Right kidney (tissue), 1 donor: ENCODE results near the gene TMEM161A.
"Not testable (repeated sequence)": the region's sequence is repeated elsewhere in the genome, so short reads cannot be mapped to it uniquely, and the experiment has no call there.

ENCODE experiments used
- DNase-seq: peaks from one replicate; pipeline ENCODE4 v3.0.0-alpha.2; 2016

TMEM161A gene

GRCh38 chr19:19122902-19123301, 15.4 kb downstream of the TMEM161A start:
- DNase-seq: no peak

- no peak for DNase-seq
Measured at GRCh38 chr19:19121371-19121770, 16.9 kb downstream of the TMEM161A start.

DNA sequence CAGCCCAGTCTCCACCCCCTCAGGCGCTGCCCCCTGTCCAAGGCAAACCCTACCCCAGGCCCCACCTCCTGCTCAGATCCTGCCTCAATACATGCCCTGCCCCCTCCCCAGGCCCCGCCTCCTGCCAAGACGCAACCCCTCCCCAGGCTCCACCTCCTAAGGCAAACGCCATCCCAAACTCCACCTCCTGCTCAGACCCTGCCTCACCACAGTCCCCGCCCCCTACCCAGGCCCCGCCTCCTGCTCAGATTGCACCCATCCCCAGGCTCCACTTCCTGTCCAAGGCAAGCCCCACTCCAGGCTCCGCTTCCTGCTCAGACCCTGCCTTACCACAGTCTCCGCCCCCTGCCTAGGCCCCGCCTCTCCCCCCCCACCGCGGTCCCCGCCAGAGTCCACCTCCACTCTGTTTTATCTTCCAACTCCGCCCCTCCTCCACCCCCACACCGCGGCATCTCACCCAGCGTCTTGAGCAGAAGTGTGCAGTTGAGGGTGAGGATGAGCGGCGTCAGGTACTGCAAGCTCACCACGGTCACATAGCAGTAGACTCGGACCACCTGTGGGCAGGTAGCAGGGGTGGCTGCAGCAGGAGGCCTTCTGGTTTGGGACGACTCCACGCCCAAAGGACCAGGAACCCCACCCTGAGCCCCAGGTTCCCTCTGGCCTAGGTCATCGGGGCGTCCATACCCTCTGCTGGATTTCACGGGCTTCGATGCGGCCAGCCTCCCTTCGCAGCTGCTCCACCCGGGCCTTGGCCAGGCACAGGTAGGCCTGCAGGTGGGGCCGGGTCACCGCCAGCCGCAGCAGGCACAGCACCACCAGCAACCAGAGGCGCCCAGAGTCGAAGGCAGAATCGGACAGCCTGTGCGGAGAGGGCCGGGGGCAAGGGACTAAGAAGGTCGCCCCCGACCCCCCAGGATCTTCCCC, 17.7 kb downstream of the TMEM161A start:
- no peak for DNase-seq

DNA sequence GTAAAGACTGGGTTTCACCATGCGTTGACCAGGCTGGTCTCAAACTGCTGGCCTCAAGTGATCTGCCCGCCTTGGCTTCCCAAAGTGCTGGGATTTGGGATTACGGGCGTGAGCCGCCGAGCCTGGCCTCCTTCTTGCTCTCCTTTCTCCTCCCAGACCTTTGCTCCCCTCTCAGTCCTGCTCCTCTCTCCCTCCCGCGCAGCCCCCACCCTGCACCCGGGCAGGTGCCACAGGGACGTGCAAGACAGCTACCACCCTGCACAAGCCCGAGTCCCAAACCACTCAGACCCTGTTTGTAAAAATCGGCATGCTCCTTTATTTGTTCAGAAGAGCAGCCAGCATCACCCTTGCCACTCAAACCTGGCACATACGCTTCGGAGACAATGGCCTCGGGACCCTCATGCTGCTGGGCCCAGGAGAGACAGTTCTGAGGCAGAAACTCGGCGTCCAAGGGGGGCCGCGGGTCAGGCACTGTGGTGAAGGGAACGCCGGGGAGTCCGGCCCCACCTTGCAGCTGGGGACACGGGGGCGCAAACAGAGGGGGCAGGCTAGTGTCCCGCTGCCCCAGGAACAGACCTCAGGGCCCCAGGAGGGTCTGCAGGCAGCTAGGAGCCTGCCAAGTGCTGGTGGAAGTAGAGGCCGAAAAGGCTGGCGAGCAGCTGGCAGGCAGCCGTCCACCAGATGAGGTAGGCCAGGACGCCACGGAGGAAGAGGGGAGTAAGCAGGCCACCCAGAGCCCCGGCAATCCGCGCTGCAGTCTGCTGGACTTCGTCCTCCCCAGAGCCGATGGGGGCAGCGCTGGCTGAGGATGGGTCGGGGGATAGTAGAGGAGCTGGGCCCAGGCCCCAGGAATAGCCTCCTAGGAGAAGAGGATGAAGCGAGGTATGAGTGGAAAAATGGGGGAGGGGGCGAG, 18.7 kb downstream of the TMEM161A start:
- DNase-seq: no peak

- DNase-seq: no peak
Measured at GRCh38 chr19:19115954-19116353, 22.3 kb downstream of the TMEM161A start.

DNA sequence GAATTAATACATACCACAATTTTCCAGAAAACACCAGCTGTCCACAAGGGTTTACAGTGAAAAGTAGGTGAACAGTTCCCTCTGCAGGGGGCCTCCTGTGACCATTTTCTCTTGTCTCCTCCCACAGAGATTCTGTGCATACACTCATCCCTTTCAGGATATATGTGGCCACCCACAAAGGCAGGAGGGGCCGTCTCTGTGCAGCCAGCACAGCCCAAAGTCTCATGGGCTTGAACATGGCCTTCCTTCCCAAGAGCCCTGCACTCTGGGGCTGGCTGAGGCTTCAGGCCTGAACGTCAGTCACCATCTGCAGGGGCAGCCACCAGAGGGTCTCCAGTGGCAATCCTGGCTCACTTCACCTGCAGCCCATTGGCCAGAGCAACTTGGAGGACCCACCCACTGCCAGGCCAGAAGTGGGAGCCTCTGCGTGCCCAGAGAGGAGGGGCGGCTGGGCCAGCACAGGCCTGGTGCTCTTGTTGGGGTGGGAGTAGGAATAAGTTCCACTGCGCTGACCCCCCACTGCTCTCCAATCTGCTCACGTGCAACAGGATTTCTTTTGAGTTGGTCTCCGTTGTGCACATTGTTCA, 25.1 kb downstream of the TMEM161A start:
- peak; percentile 49 for DNase-seq

DNA sequence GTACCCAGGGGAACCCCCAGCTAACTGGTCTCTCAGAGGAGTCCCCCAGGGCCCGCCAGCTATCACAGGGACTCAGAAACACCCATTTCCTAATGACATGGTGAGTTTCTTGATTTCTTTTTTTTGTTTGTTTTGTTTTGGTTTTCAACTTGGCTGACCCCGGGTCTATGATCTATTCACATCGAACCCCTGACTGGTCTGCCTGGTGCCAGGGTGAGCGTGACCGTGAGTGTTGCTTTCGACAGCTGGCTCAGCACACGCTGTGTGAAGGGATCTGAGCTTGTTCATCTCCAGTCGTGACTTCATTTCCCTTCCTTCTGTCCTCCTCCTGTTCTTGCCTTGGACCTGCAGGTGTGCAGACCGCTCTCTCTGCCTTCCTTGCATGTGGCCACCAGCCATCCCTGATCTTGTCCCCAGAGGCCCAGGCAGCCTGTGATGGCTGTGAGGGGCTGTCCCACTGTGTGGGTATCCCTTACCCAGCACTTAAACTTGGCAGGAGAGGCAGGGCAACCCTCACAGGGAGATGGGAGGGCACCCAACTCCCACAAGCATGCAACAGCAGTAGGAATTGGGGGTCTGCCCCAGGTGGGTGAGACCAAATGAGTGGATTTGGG, 26.2 kb downstream of the TMEM161A start:
- no peak for DNase-seq

- no peak for DNase-seq
Measured at GRCh38 chr19:19111136-19111835, 27.0 kb downstream of the TMEM161A start.

DNA sequence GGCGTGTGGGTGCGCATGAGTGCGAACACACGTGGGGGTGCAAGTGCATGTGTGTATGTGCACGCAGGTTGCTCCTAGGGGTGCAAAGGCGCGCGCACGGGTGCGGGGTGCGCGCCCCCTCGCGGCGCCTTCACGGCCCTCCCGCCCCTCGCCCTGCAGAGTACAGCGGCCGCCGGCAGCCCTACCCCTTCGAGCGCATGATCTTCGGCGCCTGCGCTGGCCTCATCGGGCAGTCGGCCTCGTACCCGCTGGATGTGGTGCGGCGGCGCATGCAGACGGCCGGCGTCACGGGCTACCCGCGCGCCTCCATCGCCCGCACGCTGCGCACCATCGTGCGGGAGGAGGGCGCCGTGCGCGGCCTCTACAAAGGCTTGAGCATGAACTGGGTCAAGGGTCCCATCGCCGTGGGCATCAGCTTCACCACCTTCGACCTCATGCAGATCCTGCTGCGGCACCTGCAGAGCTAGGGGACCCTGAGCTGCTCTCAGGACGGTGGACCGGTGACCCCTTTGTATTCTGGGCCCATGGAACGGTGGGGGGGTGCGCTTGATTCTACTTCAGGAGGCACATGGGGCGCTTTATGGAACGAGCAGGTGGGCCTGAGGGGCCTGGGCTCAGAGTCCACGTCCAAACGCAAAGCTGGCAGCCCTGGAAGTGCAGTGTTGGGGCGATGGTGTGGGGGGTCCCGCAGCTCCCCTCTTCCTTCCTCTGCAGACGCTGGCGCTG, 27.7 kb downstream of the TMEM161A start:
- peak; percentile 72 for DNase-seq

DNA sequence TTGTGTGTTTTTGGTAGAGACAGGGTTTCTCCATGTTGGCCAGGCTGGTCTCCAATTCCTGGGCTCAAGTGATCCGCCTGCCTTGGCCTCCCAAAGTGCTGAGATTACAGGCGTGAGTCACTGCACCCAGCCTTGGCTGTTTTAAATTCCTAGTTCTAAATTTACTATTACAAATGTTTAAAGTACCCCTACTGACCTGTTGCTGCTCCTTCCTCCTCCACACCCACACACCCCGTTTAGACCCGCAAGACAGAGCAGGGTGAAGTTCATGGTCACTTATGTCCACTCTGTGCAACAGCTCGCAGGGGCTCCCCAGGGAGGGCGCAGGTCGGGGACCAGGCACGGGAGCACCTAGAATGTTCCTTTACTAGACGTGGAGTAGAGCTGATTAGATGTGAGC, 28.7 kb downstream of the TMEM161A start:
- no peak for DNase-seq

GRCh38 chr19:19107654-19108053, 30.6 kb downstream of the TMEM161A start:
- no peak for DNase-seq

- not testable (repeated sequence) for DNase-seq
Measured at GRCh38 chr19:19106938-19107337, 31.3 kb downstream of the TMEM161A start.

GRCh38 chr19:19106056-19106551, 32.2 kb downstream of the TMEM161A start:
- no peak for DNase-seq

- DNase-seq: peak; percentile 84
Measured at GRCh38 chr19:19105365-19106055, 32.8 kb downstream of the TMEM161A start.

- DNase-seq: no peak
Measured at GRCh38 chr19:19103167-19103566, 35.1 kb downstream of the TMEM161A start.

GRCh38 chr19:19102566-19102965, 35.7 kb downstream of the TMEM161A start:
- DNase-seq: not testable (repeated sequence)

DNA sequence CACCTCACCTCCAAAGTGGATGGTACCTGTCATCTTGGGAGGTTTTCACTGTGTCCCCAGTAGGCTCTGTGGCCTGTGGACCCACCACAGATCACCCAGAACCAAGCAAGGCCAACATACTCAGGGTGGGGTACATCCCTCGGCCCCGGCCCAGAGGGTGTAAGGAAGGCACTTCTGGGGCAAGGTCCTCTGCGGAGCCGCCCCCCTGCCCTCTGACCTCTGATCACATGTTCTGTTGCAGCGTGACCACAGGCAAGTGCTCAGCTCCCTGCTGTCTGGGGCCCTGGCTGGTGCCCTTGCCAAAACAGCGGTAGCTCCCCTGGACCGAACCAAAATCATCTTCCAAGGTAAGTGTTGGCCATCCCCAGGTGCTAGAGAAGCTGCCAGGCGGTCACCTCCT, 36.7 kb downstream of the TMEM161A start:
- DNase-seq: no peak

- DNase-seq: no peak
Measured at GRCh38 chr19:19098703-19099632, 39.3 kb downstream of the TMEM161A start.
